Measurements from ENCODE around the gene INSC.

Gene INSC

DNA sequence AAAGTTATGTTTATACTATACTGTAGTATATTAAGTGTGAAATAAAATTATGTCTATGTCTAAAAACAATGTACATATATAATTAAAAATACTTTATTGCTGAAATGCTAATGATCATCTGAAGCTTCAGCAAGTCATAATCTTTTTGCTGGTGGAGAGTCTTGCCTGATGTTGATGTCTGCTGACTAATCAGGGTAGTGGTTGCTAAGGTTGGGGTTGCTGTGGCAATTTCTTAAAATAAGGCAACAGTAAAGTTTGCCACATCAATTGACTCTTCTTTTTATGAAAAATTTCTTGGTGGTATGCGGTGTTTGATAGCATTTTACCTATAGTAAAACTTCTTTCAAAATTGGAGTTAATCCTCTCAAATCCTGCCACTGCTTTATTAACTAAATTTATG, 21.4 kb downstream of the INSC start:
- peaks cover 0 to 3% (median 0%) of the 10 kb centered on the region in 5 experiments for H3K9me3 ChIP-seq (ENCODE audit: control extremely low read depth in 1 of 5, control insufficient read depth in 4 of 5, insufficient read depth in 2 of 5, low read depth in 1 of 5, low read length in 4 of 5)
- H3K4me3 ChIP-seq (ENCODE audit: control insufficient read depth in 1 of 7, extremely low read depth in 1 of 7, insufficient read depth in 4 of 7, low read depth in 2 of 7, low read length in 6 of 7): no peak overlapping the region
- H3K27ac ChIP-seq (ENCODE audit: insufficient read depth in 1 of 2, low read depth in 1 of 2, low read length in 2 of 2, poor library complexity in 1 of 2, severe bottlenecking in 2 of 2): no peak overlapping the region
- no peaks in the 10 kb centered on the region for H3K4me1 ChIP-seq (ENCODE audit: control extremely low read depth in 1 of 4, control insufficient read depth in 4 of 4, insufficient read depth in 4 of 4, low read length in 3 of 4)
- H3K27me3 ChIP-seq (replicated peaks in 2 of 5; ENCODE audit: control insufficient read depth in 4 of 5, insufficient read depth in 5 of 5, low read length in 4 of 5): peaks cover 0 to 3% (median 0%) of the 10 kb centered on the region in 5 experiments
- no CpG with 5 or more reads among the region's 1 CpG for WGBS (ENCODE audit: insufficient coverage)
- ChIA-PET POLR2A (no interaction called here), CTCF (interaction anchor here (1.3 kb wide), 1 partner anchor 9 kb away, joined by 3 read pairs; no protein-coding TSS in a partner anchor)
- DNase-seq: no peak
- no peaks in the 10 kb centered on the region for H3K36me3 ChIP-seq (ENCODE audit: control insufficient read depth in 4 of 4, insufficient read depth in 4 of 4, low read length in 3 of 4)

DNA sequence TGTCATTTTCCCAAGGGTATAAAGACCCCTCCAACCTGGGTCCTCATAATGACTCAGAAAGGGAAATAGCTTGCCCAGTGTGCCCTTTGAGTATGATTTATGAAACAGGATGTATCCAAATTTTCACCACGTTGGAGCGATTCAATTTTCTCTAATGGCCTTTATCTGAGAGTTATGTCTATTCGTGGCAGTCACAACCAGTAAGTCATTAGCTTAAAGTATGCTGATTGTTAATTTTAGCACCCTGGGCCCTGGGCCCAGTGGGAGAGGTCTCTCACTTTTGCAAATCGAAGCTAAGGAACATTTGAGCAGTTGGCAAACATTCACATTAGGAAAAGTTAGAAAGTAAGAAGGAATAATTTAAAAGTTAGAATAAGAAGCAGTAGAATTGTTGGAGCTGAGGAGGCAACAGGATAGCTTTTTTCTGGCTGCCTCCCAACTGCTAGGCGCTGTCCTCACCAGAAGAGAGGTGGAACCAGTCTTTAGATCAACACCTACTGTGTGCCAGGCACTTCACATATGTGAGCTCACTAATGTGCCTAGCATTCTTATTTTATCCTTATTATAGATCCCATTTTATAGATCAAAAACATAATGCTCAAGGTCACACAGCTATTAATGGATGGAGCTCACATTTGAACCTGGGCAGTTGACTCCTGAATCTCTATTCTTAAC, 24.5 kb downstream of the INSC start:
- Histone ChIP-seq H3K9me3 (ENCODE audit: control extremely low read depth in 1 of 5, control insufficient read depth in 4 of 5, insufficient read depth in 2 of 5, low read depth in 1 of 5, low read length in 4 of 5) (peaks cover 0 to 3% (median 0%) of the 10 kb centered on the region in 5 experiments), H3K36me3 (ENCODE audit: control insufficient read depth in 4 of 4, insufficient read depth in 4 of 4, low read length in 3 of 4) (no peaks in the 10 kb centered on the region), H3K4me1 (ENCODE audit: control extremely low read depth in 1 of 4, control insufficient read depth in 4 of 4, insufficient read depth in 4 of 4, low read length in 3 of 4) (no peaks in the 10 kb centered on the region), H3K4me3 (ENCODE audit: control insufficient read depth in 1 of 7, extremely low read depth in 1 of 7, insufficient read depth in 4 of 7, low read depth in 2 of 7, low read length in 6 of 7) (no peak overlapping the region), H3K27ac (ENCODE audit: insufficient read depth in 1 of 2, low read depth in 1 of 2, low read length in 2 of 2, poor library complexity in 1 of 2, severe bottlenecking in 2 of 2) (no peak overlapping the region), H3K27me3 (replicated peaks in 2 of 5; ENCODE audit: control insufficient read depth in 4 of 5, insufficient read depth in 5 of 5, low read length in 4 of 5) (no peaks in the 10 kb centered on the region)
- POLR2A ChIA-PET: no interaction called here
- CTCF ChIA-PET: interaction anchor here (0.9 to 3.1 kb wide), 9 partner anchors 11 to 391 kb away, joined by 3 to 12 read pairs (median 4); partner anchors contain the start of gene INSC
- DNase-seq: no peak
- 95% methylated on average over 2 of the region's 5 CpGs for WGBS (ENCODE audit: insufficient coverage)

DNA sequence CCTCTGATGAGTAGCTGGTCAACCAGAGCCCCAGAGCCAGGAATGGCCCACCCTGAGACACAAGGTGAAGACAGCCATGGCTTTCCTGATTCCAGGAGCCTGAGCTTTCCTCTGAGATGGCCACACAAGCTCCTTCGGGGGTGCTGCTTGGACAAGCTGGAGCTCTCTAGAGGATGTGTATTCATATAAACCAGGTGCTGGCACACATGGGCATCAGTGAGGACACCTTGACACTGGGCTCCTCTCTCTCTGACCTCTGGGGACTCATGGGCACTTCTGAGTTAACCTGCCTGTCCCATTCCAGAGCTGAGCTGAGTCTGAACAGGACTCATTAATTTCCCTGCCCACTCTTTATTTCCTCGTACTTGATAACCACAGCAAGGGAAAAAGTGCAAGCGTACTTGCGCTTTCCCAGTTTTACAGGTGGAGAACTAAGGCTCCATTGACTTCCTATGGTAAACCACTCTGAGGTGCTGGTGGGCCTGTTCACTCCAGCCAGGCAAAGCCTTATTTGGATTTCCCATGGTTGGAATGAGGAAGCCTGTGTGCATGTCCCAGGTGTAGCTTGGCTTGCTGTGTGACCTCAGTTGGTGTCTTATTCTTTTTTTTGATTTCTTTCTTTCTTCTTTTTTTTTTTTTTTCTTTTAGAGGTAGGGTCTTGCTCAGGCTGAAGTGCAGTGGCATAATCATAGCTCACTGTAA, 25.4 kb downstream of the INSC start:
- Histone ChIP-seq H3K27ac (ENCODE audit: insufficient read depth in 1 of 2, low read depth in 1 of 2, low read length in 2 of 2, poor library complexity in 1 of 2, severe bottlenecking in 2 of 2) (no peak overlapping the region), H3K4me1 (ENCODE audit: control extremely low read depth in 1 of 4, control insufficient read depth in 4 of 4, insufficient read depth in 4 of 4, low read length in 3 of 4) (peaks cover 0 to 1% (median 0%) of the 10 kb centered on the region in 4 experiments), H3K4me3 (ENCODE audit: control insufficient read depth in 1 of 7, extremely low read depth in 1 of 7, insufficient read depth in 4 of 7, low read depth in 2 of 7, low read length in 6 of 7) (no peak overlapping the region), H3K36me3 (ENCODE audit: control insufficient read depth in 4 of 4, insufficient read depth in 4 of 4, low read length in 3 of 4) (no peaks in the 10 kb centered on the region), H3K27me3 (replicated peaks in 2 of 5; ENCODE audit: control insufficient read depth in 4 of 5, insufficient read depth in 5 of 5, low read length in 4 of 5) (no peaks in the 10 kb centered on the region), H3K9me3 (ENCODE audit: control extremely low read depth in 1 of 5, control insufficient read depth in 4 of 5, insufficient read depth in 2 of 5, low read depth in 1 of 5, low read length in 4 of 5) (peaks cover 0 to 3% (median 0%) of the 10 kb centered on the region in 5 experiments)
- no peak for DNase-seq
- 89% methylated on average over 4 of the region's 4 CpGs for WGBS (ENCODE audit: insufficient coverage)
- POLR2A ChIA-PET: no interaction called here
- CTCF ChIA-PET: interaction anchor here (0.9 to 3.1 kb wide), 9 partner anchors 10 to 67 kb away, joined by 3 to 12 read pairs (median 4); partner anchors contain the start of gene INSC

DNA sequence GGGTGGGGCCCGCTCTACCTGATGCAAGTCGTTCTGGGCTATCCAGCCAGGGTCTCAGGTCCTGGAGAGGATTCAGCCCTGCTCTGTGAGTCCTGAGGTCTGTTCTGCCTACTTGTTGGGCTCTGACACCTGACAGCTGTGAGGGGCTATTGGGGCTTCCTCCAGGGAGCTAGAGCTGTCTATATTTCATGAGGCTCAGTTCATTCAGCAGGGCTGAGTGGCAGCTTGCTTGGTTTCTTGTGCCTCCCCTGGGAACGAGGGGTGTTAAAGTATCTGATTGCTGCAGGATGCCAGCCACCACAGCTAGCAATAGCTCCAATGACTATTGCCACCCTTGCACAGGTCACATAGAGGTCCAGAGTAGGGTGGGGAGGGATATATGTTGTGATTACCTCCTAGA, 26.7 kb downstream of the INSC start:
- POLR2A ChIA-PET: no interaction called here

DNA sequence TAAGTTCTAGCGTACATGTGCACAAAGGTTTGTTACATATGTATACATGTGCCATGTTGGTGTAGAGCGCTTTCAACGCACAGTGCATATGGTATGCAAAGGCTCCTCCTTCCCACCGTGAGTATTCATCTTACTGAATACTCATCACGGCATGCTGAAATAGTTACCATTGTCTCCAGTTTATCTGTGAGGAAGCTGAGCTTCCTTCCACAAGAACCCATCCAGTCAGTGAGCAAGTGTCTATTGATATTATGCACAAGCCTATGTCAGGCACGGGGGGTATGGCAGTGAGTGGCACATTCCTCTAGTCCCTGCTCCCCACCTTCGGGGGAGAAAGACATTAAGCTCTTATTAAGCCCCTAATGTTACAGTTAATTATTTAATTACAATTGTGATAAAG, 28.1 kb downstream of the INSC start:
- DNase-seq: no peak
- 100% methylated on average over 1 of the region's 7 CpGs for WGBS (ENCODE audit: insufficient coverage)
- Histone ChIP-seq H3K9me3 (ENCODE audit: control extremely low read depth in 1 of 5, control insufficient read depth in 4 of 5, insufficient read depth in 2 of 5, low read depth in 1 of 5, low read length in 4 of 5) (no peaks in the 10 kb centered on the region), H3K27ac (ENCODE audit: insufficient read depth in 1 of 2, low read depth in 1 of 2, low read length in 2 of 2, poor library complexity in 1 of 2, severe bottlenecking in 2 of 2) (no peak overlapping the region), H3K4me3 (ENCODE audit: control insufficient read depth in 1 of 7, extremely low read depth in 1 of 7, insufficient read depth in 4 of 7, low read depth in 2 of 7, low read length in 6 of 7) (no peak overlapping the region), H3K36me3 (ENCODE audit: control insufficient read depth in 4 of 4, insufficient read depth in 4 of 4, low read length in 3 of 4) (no peaks in the 10 kb centered on the region), H3K27me3 (replicated peaks in 2 of 5; ENCODE audit: control insufficient read depth in 4 of 5, insufficient read depth in 5 of 5, low read length in 4 of 5) (no peaks in the 10 kb centered on the region), H3K4me1 (ENCODE audit: control extremely low read depth in 1 of 4, control insufficient read depth in 4 of 4, insufficient read depth in 4 of 4, low read length in 3 of 4) (peaks cover 0 to 8% (median 4%) of the 10 kb centered on the region in 4 experiments)
- POLR2A ChIA-PET: no interaction called here
- CTCF ChIA-PET: no interaction called here

More for the DNA sequence above, 26.7 kb downstream of the INSC start:
- H3K4me1 ChIP-seq (ENCODE audit: control extremely low read depth in 1 of 4, control insufficient read depth in 4 of 4, insufficient read depth in 4 of 4, low read length in 3 of 4): peaks cover 0 to 8% (median 4%) of the 10 kb centered on the region in 4 experiments
- DNase-seq: no peak
- no peaks in the 10 kb centered on the region for H3K9me3 ChIP-seq (ENCODE audit: control extremely low read depth in 1 of 5, control insufficient read depth in 4 of 5, insufficient read depth in 2 of 5, low read depth in 1 of 5, low read length in 4 of 5)
- CTCF ChIA-PET: interaction anchor here (1.0 to 3.1 kb wide), 3 partner anchors 10 to 19 kb away, joined by 3 to 12 read pairs (median 6); no protein-coding TSS in a partner anchor
- no peaks in the 10 kb centered on the region for H3K36me3 ChIP-seq (ENCODE audit: control insufficient read depth in 4 of 4, insufficient read depth in 4 of 4, low read length in 3 of 4)
- WGBS (ENCODE audit: insufficient coverage): 100% methylated on average over 3 of the region's 3 CpGs
- H3K4me3 ChIP-seq (ENCODE audit: control insufficient read depth in 1 of 7, extremely low read depth in 1 of 7, insufficient read depth in 4 of 7, low read depth in 2 of 7, low read length in 6 of 7): no peak overlapping the region
- H3K27ac ChIP-seq (ENCODE audit: insufficient read depth in 1 of 2, low read depth in 1 of 2, low read length in 2 of 2, poor library complexity in 1 of 2, severe bottlenecking in 2 of 2): no peak overlapping the region
- H3K27me3 ChIP-seq (replicated peaks in 2 of 5; ENCODE audit: control insufficient read depth in 4 of 5, insufficient read depth in 5 of 5, low read length in 4 of 5): no peaks in the 10 kb centered on the region

DNA sequence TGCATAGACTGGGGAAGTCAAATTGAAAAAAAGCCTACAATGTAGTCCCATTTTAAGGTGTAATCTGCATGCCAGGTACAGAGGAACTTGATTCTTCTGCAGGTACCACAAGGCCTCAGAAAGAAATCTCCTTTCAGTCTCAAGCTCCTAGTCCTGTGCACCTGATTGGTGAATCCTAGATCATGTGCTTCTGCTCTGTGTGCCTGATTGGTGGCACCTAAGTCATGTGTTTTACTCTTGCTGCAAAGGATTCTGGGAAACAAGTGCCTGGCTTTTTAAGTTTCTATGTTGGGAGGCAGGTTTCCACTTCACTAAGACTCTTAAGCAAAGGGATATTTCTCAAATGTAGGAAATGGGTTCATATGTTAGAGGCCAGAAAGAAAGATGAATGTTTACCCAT, 29.1 kb downstream of the INSC start:
- Histone ChIP-seq H3K36me3 (ENCODE audit: control insufficient read depth in 4 of 4, insufficient read depth in 4 of 4, low read length in 3 of 4) (no peaks in the 10 kb centered on the region), H3K27ac (ENCODE audit: insufficient read depth in 1 of 2, low read depth in 1 of 2, low read length in 2 of 2, poor library complexity in 1 of 2, severe bottlenecking in 2 of 2) (no peak overlapping the region), H3K4me1 (ENCODE audit: control extremely low read depth in 1 of 4, control insufficient read depth in 4 of 4, insufficient read depth in 4 of 4, low read length in 3 of 4) (peaks cover 0 to 8% (median 4%) of the 10 kb centered on the region in 4 experiments), H3K27me3 (replicated peaks in 2 of 5; ENCODE audit: control insufficient read depth in 4 of 5, insufficient read depth in 5 of 5, low read length in 4 of 5) (no peaks in the 10 kb centered on the region), H3K4me3 (ENCODE audit: control insufficient read depth in 1 of 7, extremely low read depth in 1 of 7, insufficient read depth in 4 of 7, low read depth in 2 of 7, low read length in 6 of 7) (no peak overlapping the region), H3K9me3 (ENCODE audit: control extremely low read depth in 1 of 5, control insufficient read depth in 4 of 5, insufficient read depth in 2 of 5, low read depth in 1 of 5, low read length in 4 of 5) (no peaks in the 10 kb centered on the region)
- ChIA-PET POLR2A (no interaction called here), CTCF (no interaction called here)
- no peak for DNase-seq

DNA sequence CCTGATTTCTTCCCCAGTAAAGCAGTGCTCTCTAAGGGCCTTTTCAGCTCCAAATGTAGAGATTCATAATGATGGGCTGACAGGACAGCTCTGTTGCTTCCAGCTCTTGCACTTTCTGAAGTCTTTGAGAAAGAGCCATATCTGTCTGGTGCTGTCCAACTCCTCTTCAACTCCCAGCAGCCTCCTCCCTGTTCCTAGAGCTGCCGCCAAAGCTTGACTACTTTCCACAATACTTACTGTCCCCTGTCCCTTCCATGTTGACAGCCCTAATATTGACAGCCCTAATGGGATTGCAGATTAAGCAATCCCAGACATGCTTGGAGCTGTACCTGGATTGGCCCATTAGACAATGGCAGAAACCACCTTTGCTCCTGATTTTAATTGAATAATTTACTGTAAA, 29.6 kb downstream of the INSC start:
- WGBS (ENCODE audit: insufficient coverage): no CpG with 5 or more reads among the region's 1 CpG
- no peak for DNase-seq
- Histone ChIP-seq H3K9me3 (ENCODE audit: control extremely low read depth in 1 of 5, control insufficient read depth in 4 of 5, insufficient read depth in 2 of 5, low read depth in 1 of 5, low read length in 4 of 5) (no peaks in the 10 kb centered on the region), H3K4me1 (ENCODE audit: control extremely low read depth in 1 of 4, control insufficient read depth in 4 of 4, insufficient read depth in 4 of 4, low read length in 3 of 4) (peaks cover 0 to 8% (median 4%) of the 10 kb centered on the region in 4 experiments), H3K36me3 (ENCODE audit: control insufficient read depth in 4 of 4, insufficient read depth in 4 of 4, low read length in 3 of 4) (no peaks in the 10 kb centered on the region), H3K27ac (ENCODE audit: insufficient read depth in 1 of 2, low read depth in 1 of 2, low read length in 2 of 2, poor library complexity in 1 of 2, severe bottlenecking in 2 of 2) (no peak overlapping the region), H3K4me3 (ENCODE audit: control insufficient read depth in 1 of 7, extremely low read depth in 1 of 7, insufficient read depth in 4 of 7, low read depth in 2 of 7, low read length in 6 of 7) (no peak overlapping the region), H3K27me3 (replicated peaks in 2 of 5; ENCODE audit: control insufficient read depth in 4 of 5, insufficient read depth in 5 of 5, low read length in 4 of 5) (no peaks in the 10 kb centered on the region)
- CTCF ChIA-PET: interaction anchor here (1.0 kb wide), 1 partner anchor 18 kb away, joined by 3 read pairs; no protein-coding TSS in a partner anchor
- POLR2A ChIA-PET: no interaction called here
